A549 (cell line): Measurements from ENCODE around the gene RNF145. TPM values are rescaled to one million over a fixed set of nuclear protein-coding genes. Genes with fewer than 3 reads are reported as not detected.
"Not testable (repeated sequence)": the region's sequence is repeated elsewhere in the genome, so short reads cannot be mapped to it uniquely, and the experiment has no call there.

Experiments
- ATAC-seq, 2 experiments: fragments of 200-7000 bp in 1 of 2; fragments of >200 bp in 1 of 2; cut with Nextera tagmentation in 1 of 2; cut with Tn5 transposase in 1 of 2; 3 replicates each; pipeline versions ENCODE4 v1.8.0 to v1.9.1; 2018 to 2020; ENCODE audit warnings: mild to moderate bottlenecking in 1 of 2, moderate library complexity in 1 of 2
- CTCF ChIA-PET: fragments of 300-600 bp; sonication (Branson Sonifier 250); formaldehyde crosslinking; extraction: SDS; loops from one replicate; lab custom pipeline; 2021; ENCODE audit warnings: antibody characterized with exemption, inconsistent platforms; lab: Yijun Ruan, JAX
- POLR2A ChIA-PET: fragments of 350-600 bp; formaldehyde crosslinking; extraction: SDS; loops from one replicate; lab custom pipeline; 2021; ENCODE audit warnings: antibody characterized with exemption, inconsistent platforms; lab: Yijun Ruan, JAX
- DNase-seq, 2 experiments: peaks; one replicate each; pipeline versions ENCODE4 v3.0.0 to v3.0.0-alpha.2; 2011 to 2016; ENCODE audit warnings: low read depth in 1 of 2, low spot score in 1 of 2
- FAIRE-seq: peaks from 2 replicates; lab custom pipeline; 2011; peaks lifted over from hg19 to GRCh38; lab: Jason Lieb, UNC
- H3K27ac ChIP-seq, 2 experiments: fragments of >200 bp; sonication (Bioruptor Twin); formaldehyde crosslinking; 3 replicates each; pipeline ENCODE4 v1.5.1; 2016 to 2017
- H3K4me1 ChIP-seq: fragments of >200 bp; sonication (Bioruptor Twin); formaldehyde crosslinking; 3 replicates; pipeline ENCODE4 v1.6.1; 2016
- H3K4me2 ChIP-seq: fragments of >200 bp; sonication (Bioruptor Twin); formaldehyde crosslinking; 3 replicates; pipeline ENCODE4 v1.6.1; 2016
- H3K4me3 ChIP-seq: fragments of >200 bp; sonication (Bioruptor Twin); formaldehyde crosslinking; 3 replicates; pipeline ENCODE4 v1.5.1; 2016
- H3K9me3 ChIP-seq: fragments of >200 bp; sonication (Bioruptor Twin); formaldehyde crosslinking; 3 replicates; pipeline ENCODE4 v1.6.1; 2016
- CHD2 ChIP-seq: fragments of 150-350 bp; IDR thresholded peaks from 2 replicates; pipeline ENCODE4 v1.6.1; 2014; ENCODE audit warnings: low read length; ENCODE audit not compliant: partially characterized antibody
- CHD4 ChIP-seq: fragments of 200-600 bp; sonication (generic); IDR thresholded peaks from 2 replicates; pipeline ENCODE4 v1.6.1; 2016; ENCODE audit warnings: antibody characterized with exemption, mild to moderate bottlenecking, borderline replicate concordance
- EHF ChIP-seq: fragments of 250-450 bp; sonication (Bioruptor Pico); IDR thresholded peaks from 2 replicates; pipeline ENCODE4 v1.5.0; 2020; ENCODE audit warnings: mild to moderate bottlenecking
- EP300 ChIP-seq, 2 experiments: fragments of >200 bp; sonication (Bioruptor Twin); formaldehyde crosslinking; IDR thresholded peaks; 2 replicates in 1 of 2; 3 replicates in 1 of 2; pipeline ENCODE4 v1.6.1; 2016 to 2017
- HMGXB4 ChIP-seq: fragments of 250-450 bp; sonication (Bioruptor Pico); IDR thresholded peaks from 2 replicates; pipeline ENCODE4 v1.5.0; 2021; ENCODE audit warnings: mild to moderate bottlenecking, moderate library complexity, borderline replicate concordance
- HOXB5 ChIP-seq: fragments of 250-450 bp; sonication (Bioruptor Pico); IDR thresholded peaks from 2 replicates; pipeline ENCODE4 v1.5.0; 2020; ENCODE audit warnings: mild to moderate bottlenecking, moderate library complexity
- JUNB ChIP-seq: fragments of >200 bp; sonication (Bioruptor Twin); formaldehyde crosslinking; IDR thresholded peaks from 2 replicates; pipeline ENCODE4 v1.6.1; 2016
- KDM1A ChIP-seq: fragments of 200-600 bp; sonication (generic); IDR thresholded peaks from 2 replicates; pipeline ENCODE4 v1.6.1; 2016; ENCODE audit warnings: low read depth, mild to moderate bottlenecking
- MAFK ChIP-seq: fragments of 450-650 bp; IDR thresholded peaks from 2 replicates; pipeline ENCODE4 v1.6.1; 2014; ENCODE audit not compliant: partially characterized antibody
- MAZ ChIP-seq: fragments of 150-350 bp; IDR thresholded peaks from 2 replicates; pipeline ENCODE4 v1.6.1; 2014; ENCODE audit warnings: antibody characterized with exemption, low read depth, low read length, borderline replicate concordance
- NR3C1 ChIP-seq: fragments of >200 bp; sonication (Bioruptor Twin); formaldehyde crosslinking; IDR thresholded peaks from 3 replicates; pipeline ENCODE4 v1.6.1; 2017
- POLR2AphosphoS2 ChIP-seq: conservative IDR thresholded peaks from 2 replicates; pipeline ENCODE4 v1.6.1; 2012; ENCODE audit warnings: low read length, improper control_type of control experiment, inconsistent platforms
- RAD21 ChIP-seq, 2 experiments: fragments of >200 bp in 1 of 2; sonication (Bioruptor Twin) in 1 of 2; formaldehyde crosslinking in 1 of 2; IDR thresholded peaks in 1 of 2; conservative IDR thresholded peaks in 1 of 2; 2 replicates in 1 of 2; 3 replicates in 1 of 2; pipeline ENCODE4 v1.6.1; 2012 to 2018; ENCODE audit warnings: inconsistent platforms in 1 of 2
- TFCP2L1 ChIP-seq: fragments of 250-450 bp; sonication (Bioruptor Pico); IDR thresholded peaks from 2 replicates; pipeline ENCODE4 v1.5.0; 2021; ENCODE audit warnings: mild to moderate bottlenecking
- ZNF302 ChIP-seq: fragments of 250-450 bp; sonication (Bioruptor Pico); IDR thresholded peaks from 2 replicates; pipeline ENCODE4 v1.9.0; 2021; ENCODE audit warnings: inconsistent platforms, mild to moderate bottlenecking, moderate library complexity
- ZSCAN20 ChIP-seq: fragments of 250-450 bp; sonication (Bioruptor Pico); IDR thresholded peaks from 2 replicates; pipeline ENCODE4 v1.8.0; 2022; ENCODE audit warnings: mild to moderate bottlenecking, moderate library complexity
- WGBS: methylation state at CpG from one replicate; pipeline ENCODE4 v1.1.6; 2017; ENCODE audit errors: missing lambda C conversion rate; 5-methylcytosine and 5-hydroxymethylcytosine counted together
- polyA plus RNA-seq, 4 experiments: library from polyadenylated mRNA; depleted of rRNA in 3 of 4; stranded (reverse); fragments of >200 nt; fragmentation: RNase III in 1 of 4; extraction: RNeasy Plus Mini Kit Qiagen cat#74134 plus additional on column Dnase treatment in 1 of 4; gene quantifications; 2 replicates in 3 of 4; 3 replicates in 1 of 4; pipeline ENCODE4 v1.2.3, GENCODE V29; 2011 to 2017
- TF ChIP-seq, protein P1 (sequence below): IDR thresholded peaks from 2 replicates; pipeline ENCODE4 v1.6.1; 2012; ENCODE audit warnings: low read depth, borderline replicate concordance

RNF145 gene
- polyA plus RNA-seq, 2 of the 4 experiments (the other 2 are of a cell fraction): 122 to 146 TPM

- H3K9me3 ChIP-seq: peaks cover 13% of the 10 kb centered on the region; the same call in 2 of the 3 replicates
- WGBS: 63% methylated on average over 3 of the region's 3 CpGs
- DNase-seq (no peak), FAIRE-seq (no peak), ATAC-seq (0 out of 6 replicates have a peak, but pooled peaks of 1 of the 2 experiments have one; percentile 28)
- no peak overlapping the region; a peak in 1 of 6 replicates for H3K27ac ChIP-seq
- CTCF ChIA-PET: no interaction called here
- no peak overlapping the region for H3K4me3 ChIP-seq
- TF ChIP-seq RAD21 (conservative IDR thresholded peaks at IDR 0.05 in 1 of 2, IDR thresholded peaks at IDR 0.05 in 1 of 2) (no peak), POLR2AphosphoS2 (no peak), ZNF302 (no peak), ZSCAN20 (CRISPR knock-in tag) (no peak), CHD2 (no peak), HOXB5 (no peak), EP300 (IDR thresholded peaks at IDR 0.05) (no peak)
- TF ChIP-seq, all 56 proteins: peak for 0
- POLR2A ChIA-PET: no interaction called here
- Histone ChIP-seq H3K4me2 (peak overlapping the region; percentile 63), H3K4me1 (no peaks in the 10 kb centered on the region)
These were observed 88.3 kb downstream of the RNF145 start for GRCh38 chr5:159121061-159121460.

DNA sequence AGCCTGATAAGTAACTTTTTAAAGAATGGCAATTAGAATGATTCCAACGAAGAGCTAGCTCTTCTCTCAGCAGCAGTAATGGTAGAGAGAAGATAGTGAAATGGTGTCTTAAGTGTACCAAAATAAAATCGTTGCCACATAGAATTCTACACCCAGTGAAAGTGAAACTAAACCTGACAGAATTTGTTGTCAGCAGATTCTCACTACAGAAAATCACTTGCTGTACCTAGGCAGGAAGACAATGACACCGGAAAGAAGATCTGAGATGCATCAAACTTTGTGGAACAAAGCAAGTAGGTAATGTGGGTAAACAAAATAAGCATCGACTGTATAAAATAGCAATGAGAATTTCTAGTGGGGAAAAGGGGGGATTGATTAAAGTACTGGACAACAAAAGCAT is 88.9 kb downstream of the RNF145 start:
- TF ChIP-seq MAFK (peak; percentile 44), EHF (CRISPR knock-in tag) (no peak), MAZ (no peak), ZSCAN20 (CRISPR knock-in tag) (no peak), ZNF302 (no peak)
- Histone ChIP-seq H3K4me2 (peak overlapping the region; percentile 63), H3K4me1 (no peaks in the 10 kb centered on the region), H3K27ac (peak overlapping the region in 1 of 2 experiments; percentile 18; a peak in 1 of 6 replicates), H3K4me3 (peak overlapping the region; percentile 17; the same call in 1 of the 3 replicates), H3K9me3 (peaks cover 7% of the 10 kb centered on the region; the same call in 2 of the 3 replicates)
- ChIA-PET POLR2A (no interaction called here), CTCF (interaction anchor here (1.2 kb wide), 1 partner anchor 1377 kb away, joined by 3 read pairs; the partner anchor contains the start of gene LSM11)
- WGBS: 13% methylated on average over 4 of the region's 4 CpGs
- FAIRE-seq: no peak
- peak; percentile 19 to 40; a peak in 3 of 6 replicates for ATAC-seq
- no peak for DNase-seq

GRCh38 chr5:159119842-159120241 is 89.5 kb downstream of the RNF145 start:
- H3K9me3 ChIP-seq, POLR2A ChIA-PET, H3K4me3 ChIP-seq, DNase-seq, H3K4me1 ChIP-seq, H3K27ac ChIP-seq, FAIRE-seq: not testable (repeated sequence)
- CTCF ChIA-PET: interaction anchor here (0.8 to 1.2 kb wide), 3 partner anchors 13 to 1376 kb away, joined by 3 to 4 read pairs (median 3); partner anchors contain the start of gene LSM11
- ATAC-seq: peak in 1 of 2 experiments; percentile 23; a peak in 1 of 6 replicates
- WGBS: 58% methylated on average over 4 of the region's 4 CpGs
- peak overlapping the region; percentile 63 for H3K4me2 ChIP-seq

DNA sequence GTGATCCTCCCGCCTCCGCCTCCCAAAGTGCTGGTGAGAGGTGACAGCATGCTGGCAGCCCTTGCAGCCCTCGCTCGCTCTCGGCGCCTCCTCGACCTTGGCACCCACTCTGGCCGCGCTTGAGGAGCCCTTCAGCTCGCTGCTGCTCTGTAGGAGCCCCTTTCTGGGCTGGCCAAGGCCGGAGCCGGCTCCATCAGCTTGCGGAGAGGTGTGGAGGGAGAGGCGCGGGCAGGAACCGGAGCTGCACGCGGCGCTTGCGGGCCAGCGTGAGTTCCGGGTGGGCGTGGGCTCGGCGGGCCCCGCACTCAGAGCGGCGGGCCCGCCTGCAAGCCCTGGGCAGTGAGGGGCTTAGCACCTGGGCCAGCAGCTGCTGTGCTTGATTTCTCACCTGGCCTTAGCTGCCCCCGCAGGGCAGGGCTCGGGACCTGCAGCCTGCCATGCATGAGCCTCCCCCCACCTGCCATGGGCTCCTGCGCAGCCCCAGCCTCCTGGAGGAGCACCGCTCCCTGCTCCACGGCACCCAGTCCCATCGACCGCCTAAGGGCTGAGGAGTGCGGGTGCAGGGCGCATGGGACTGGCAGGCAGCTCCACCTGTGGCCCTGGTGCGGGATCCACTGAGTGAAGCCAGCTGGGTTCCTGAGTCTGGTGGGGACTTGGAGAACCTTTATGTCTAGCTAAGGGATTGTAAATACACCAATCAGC is 90.2 kb downstream of the RNF145 start:
- H3K4me2 ChIP-seq, DNase-seq, H3K4me3 ChIP-seq, FAIRE-seq, POLR2A ChIA-PET, H3K4me1 ChIP-seq, H3K27ac ChIP-seq, ATAC-seq, H3K9me3 ChIP-seq: not testable (repeated sequence)
- WGBS: 87% methylated on average over 31 of the region's 39 CpGs
- CTCF ChIA-PET: interaction anchor here (0.8 to 1.5 kb wide), 6 partner anchors 12 to 1376 kb away, joined by 3 to 4 read pairs (median 4); partner anchors contain the start of gene LSM11

- no peak for ATAC-seq
- FAIRE-seq: no peak
- Histone ChIP-seq H3K9me3 (no peaks in the 10 kb centered on the region), H3K4me3 (no peak overlapping the region), H3K4me1 (no peaks in the 10 kb centered on the region), H3K4me2 (no peak overlapping the region), H3K27ac (no peak overlapping the region)
- TF ChIP-seq HMGXB4 (CRISPR knock-in tag): no peak
- no peak for TF ChIP-seq NR3C1
- TF ChIP-seq KDM1A: no peak
- TF ChIP-seq, protein P1, sequence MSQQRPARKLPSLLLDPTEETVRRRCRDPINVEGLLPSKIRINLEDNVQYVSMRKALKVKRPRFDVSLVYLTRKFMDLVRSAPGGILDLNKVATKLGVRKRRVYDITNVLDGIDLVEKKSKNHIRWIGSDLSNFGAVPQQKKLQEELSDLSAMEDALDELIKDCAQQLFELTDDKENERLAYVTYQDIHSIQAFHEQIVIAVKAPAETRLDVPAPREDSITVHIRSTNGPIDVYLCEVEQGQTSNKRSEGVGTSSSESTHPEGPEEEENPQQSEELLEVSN: no peak
- no peak for TF ChIP-seq EHF (CRISPR knock-in tag)
- no peak for TF ChIP-seq CHD4
- no peak for TF ChIP-seq JUNB
- no peak for TF ChIP-seq TFCP2L1 (CRISPR knock-in tag)
- no peak for TF ChIP-seq POLR2AphosphoS2
- no peak for DNase-seq
- ChIA-PET POLR2A (no interaction called here), CTCF (interaction anchor here (14.5 kb wide), 1 partner anchor 417 kb away, joined by 461 read pairs; no protein-coding TSS in a partner anchor)
These were observed 95.9 kb downstream of the RNF145 start for GRCh38 chr5:159113405-159113804.
